ENCODE results near the gene JAKMIP2.

GRCh38 chr5:147727200-147727599 is 55.3 kb downstream of the JAKMIP2 start:
- TF ChIP-seq CTCF (IDR thresholded peaks at IDR 0.05): no peak
- no peak for TF ChIP-seq POLR2A (IDR thresholded peaks at IDR 0.05)
